GM21447 (cell line): ENCODE data around the gene ERGIC1.

Source experiments
- ATAC-seq: cut with Tn5 transposase; IDR thresholded peaks from one replicate; pipeline ENCODE4 v1.9.1; 2021; ENCODE audit not compliant: unreplicated experiment

The ERGIC1 gene

GRCh38 chr5:172897481-172898217 lies 63.6 kb downstream of the ERGIC1 start:
- ATAC-seq: no peak

- no peak for ATAC-seq
These were observed 64.3 kb downstream of the ERGIC1 start for GRCh38 chr5:172898218-172898842.

DNA sequence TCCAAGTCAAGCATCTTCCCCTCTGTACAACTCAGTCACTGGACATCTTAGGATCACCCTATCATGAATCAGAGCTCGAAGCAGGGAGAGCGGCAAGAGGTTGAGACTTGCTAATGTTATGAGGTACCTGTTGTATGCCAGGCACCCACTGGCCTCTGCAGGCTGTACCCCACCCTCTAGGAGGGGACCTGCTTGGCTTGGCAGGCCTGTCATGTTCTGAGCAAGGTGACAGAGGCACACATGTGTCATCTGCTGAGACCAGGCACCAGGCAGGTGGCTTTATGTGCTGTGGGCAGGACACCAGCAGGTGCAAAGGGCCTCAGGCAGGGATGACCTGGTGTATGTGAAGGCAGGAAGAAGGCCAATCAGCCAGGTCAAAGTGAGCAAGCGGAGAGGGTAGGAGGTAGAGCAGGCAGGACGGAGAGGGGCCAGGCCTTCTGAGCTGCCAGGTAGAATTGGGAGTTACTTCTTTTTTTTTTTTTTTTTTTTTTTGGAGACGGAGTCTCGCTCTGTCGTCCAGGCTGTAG lies 64.9 kb downstream of the ERGIC1 start:
- no peak for ATAC-seq

DNA sequence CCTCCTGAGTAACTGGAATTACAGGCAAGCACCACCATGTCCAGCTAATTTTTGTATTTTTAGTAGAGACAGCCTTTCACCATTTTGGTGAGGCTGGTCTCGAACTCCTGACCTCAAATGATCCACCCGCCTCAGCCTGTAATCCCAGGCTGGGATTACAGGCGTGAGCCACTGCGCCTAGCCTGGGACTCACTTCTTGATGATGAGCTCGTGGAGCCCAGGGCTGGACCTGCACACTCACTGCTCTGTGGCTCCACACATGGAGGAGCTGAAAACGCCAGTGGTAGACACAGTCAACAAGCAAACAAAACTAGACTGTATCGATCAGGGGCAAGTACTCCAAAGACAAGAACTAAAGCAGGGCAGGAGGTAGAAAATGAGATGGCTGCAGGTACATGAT lies 65.4 kb downstream of the ERGIC1 start:
- ATAC-seq: no peak

DNA sequence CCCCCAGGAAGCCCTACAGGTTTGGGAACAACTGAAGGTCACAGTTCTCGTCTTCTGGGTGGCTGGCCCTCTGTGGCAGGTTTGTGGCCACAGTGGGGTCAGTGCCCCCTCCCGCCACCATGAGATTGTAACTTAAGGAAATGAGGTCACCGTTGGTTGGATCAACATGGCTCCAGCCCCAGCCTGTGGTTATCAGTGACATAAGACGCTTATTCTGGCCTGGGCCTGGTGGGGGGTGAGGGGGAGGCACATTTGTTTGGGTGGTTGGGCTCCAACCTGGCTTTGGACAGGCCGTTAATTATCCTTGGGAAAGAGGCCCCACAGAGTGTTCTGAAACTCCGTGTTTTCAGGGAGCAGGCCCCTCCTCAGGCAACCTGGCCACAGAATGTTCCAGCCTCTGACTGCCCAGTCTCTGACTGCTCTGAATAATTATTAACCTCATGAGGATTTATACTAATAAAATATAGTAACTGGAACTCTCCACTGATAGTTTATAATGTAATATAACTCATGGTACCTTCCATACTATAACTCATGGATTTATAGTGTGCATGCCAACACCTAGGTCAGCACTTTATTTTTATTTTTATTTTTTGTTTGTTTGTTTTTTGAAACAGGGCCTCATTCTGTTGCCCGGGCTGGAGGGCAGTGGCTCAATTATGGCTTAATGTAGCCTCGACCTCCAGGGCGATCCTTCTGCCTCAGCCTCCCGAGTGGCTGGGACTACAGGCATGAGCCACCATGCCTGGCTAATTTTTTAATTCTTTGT lies 67.1 kb downstream of the ERGIC1 start:
- ATAC-seq: no peak

GRCh38 chr5:172901788-172902496 lies 67.9 kb downstream of the ERGIC1 start:
- ATAC-seq: no peak

GRCh38 chr5:172902497-172903472 lies 68.7 kb downstream of the ERGIC1 start:
- ATAC-seq: no peak

- no peak for ATAC-seq
These were observed 69.7 kb downstream of the ERGIC1 start for GRCh38 chr5:172903790-172904189.

- no peak for ATAC-seq
These were observed 70.2 kb downstream of the ERGIC1 start for GRCh38 chr5:172904312-172904642.

- no peak for ATAC-seq
These were observed 70.7 kb downstream of the ERGIC1 start for GRCh38 chr5:172904643-172905345.

- ATAC-seq: no peak
These were observed 71.5 kb downstream of the ERGIC1 start for GRCh38 chr5:172905346-172906140.

GRCh38 chr5:172906436-172906835 lies 72.4 kb downstream of the ERGIC1 start:
- ATAC-seq: peak; percentile 60

- ATAC-seq: no peak
These were observed 72.8 kb downstream of the ERGIC1 start for GRCh38 chr5:172906888-172907287.

GRCh38 chr5:172907657-172908056 lies 73.6 kb downstream of the ERGIC1 start:
- no peak for ATAC-seq

- ATAC-seq: no peak
These were observed 74.6 kb downstream of the ERGIC1 start for GRCh38 chr5:172908662-172909061.

DNA sequence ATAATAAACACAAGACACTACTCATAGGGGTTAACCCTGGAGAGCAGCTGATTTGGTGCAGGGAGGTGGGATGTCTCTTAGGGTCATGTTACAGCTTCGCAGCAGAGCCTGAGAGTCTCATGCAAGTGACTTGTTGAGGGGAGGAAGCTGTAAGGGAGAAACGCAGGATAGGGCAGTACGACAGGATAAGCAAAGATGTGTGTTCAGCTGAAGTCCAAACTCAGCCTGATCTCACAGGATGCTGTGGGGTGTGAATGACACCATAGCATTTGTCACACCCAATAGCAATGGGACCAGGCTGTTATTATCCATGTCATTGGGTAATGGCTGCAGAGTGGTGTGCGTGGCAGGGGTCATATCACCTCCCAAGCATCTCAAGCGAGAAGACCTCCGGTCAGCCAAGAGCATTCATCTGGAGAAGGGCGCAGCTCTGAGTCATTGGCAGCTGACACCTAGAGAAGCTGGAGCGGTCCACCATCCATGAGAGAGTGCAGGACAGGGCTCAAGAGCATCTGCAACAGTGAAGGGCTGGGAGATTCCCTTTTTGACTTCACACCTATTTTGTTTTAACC lies 76.0 kb downstream of the ERGIC1 start:
- no peak for ATAC-seq

GRCh38 chr5:172910828-172911627 lies 77.0 kb downstream of the ERGIC1 start:
- peak; percentile 59 for ATAC-seq

DNA sequence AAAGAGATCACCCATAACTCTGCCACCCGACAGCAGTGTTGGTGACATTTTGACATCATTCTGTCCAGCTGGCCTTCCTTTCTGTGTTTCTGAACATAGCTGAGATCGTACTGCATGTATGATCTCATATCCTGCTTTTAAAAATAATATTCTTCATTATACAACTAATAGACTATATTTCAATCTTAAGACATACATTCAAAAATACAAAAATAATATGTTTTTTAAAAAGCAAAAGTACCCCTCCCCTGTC lies 77.5 kb downstream of the ERGIC1 start:
- ATAC-seq: no peak
